Astrocyte (in vitro differentiated cells and primary cell): ENCODE measurements around the gene OSBPL9. TPM values are rescaled to one million over a fixed set of nuclear protein-coding genes. Genes with fewer than 3 reads are reported as not detected.

Experiments used
- DNase-seq: peaks from one replicate; pipeline ENCODE4 v3.0.0-alpha.2; 2010; ENCODE audit warnings: low read depth
- FAIRE-seq: peaks from 2 replicates; lab custom pipeline; 2011; peaks lifted over from hg19 to GRCh38; lab: Jason Lieb, UNC
- H2AFZ ChIP-seq: 2 replicates; pipeline ENCODE4 v1.6.0; 2012; ENCODE audit warnings: low read depth, low read length, inconsistent platforms
- H3K27ac ChIP-seq: 2 replicates; pipeline ENCODE4 v1.5.1; 2011; ENCODE audit warnings: low read depth, low read length, inconsistent platforms
- H3K27me3 ChIP-seq: 2 replicates; pipeline ENCODE4 v1.6.0; 2011; ENCODE audit warnings: low read length, inconsistent platforms; ENCODE audit not compliant: insufficient read depth
- H3K36me3 ChIP-seq: 2 replicates; pipeline ENCODE4 v1.5.1; 2011; ENCODE audit warnings: low read length, inconsistent platforms; ENCODE audit not compliant: insufficient read depth
- H3K4me1 ChIP-seq: 2 replicates; pipeline ENCODE4 v1.5.1; 2011; ENCODE audit warnings: low read length, inconsistent platforms; ENCODE audit not compliant: insufficient read depth
- H3K4me2 ChIP-seq: 2 replicates; pipeline ENCODE4 v1.6.0; 2012; ENCODE audit warnings: low read length, inconsistent platforms
- H3K4me3 ChIP-seq: 2 replicates; pipeline ENCODE4 v1.5.1; 2011; ENCODE audit warnings: low read depth, mild to moderate bottlenecking, low read length, inconsistent platforms; ENCODE audit not compliant: insufficient read depth
- H3K79me2 ChIP-seq: 2 replicates; pipeline ENCODE4 v1.6.0; 2012; ENCODE audit warnings: mild to moderate bottlenecking, low read length, inconsistent platforms; ENCODE audit not compliant: insufficient read depth
- H3K9ac ChIP-seq: 2 replicates; pipeline ENCODE4 v1.6.0; 2012; ENCODE audit warnings: mild to moderate bottlenecking, low read length, inconsistent platforms
- H3K9me3 ChIP-seq: 2 replicates; pipeline ENCODE4 v1.5.1; 2012; ENCODE audit warnings: low read depth, mild to moderate bottlenecking, low read length, inconsistent platforms; ENCODE audit not compliant: insufficient read depth
- H4K20me1 ChIP-seq: 2 replicates; pipeline ENCODE4 v1.6.0; 2012; ENCODE audit warnings: low read length, inconsistent platforms; ENCODE audit not compliant: insufficient read depth
- H3K27ac Mint-ChIP-seq: one replicate; pipeline ENCODE4 v1.8.0; 2021; ENCODE audit warnings: mild to moderate bottlenecking, mixed read lengths; ENCODE audit not compliant: unreplicated experiment
- H3K27me3 Mint-ChIP-seq: one replicate; pipeline ENCODE4 v1.8.0; 2021; ENCODE audit warnings: low read depth, mixed read lengths; ENCODE audit not compliant: unreplicated experiment
- H3K36me3 Mint-ChIP-seq: one replicate; pipeline ENCODE4 v1.8.0; 2021; ENCODE audit warnings: low read depth, mixed read lengths; ENCODE audit not compliant: unreplicated experiment
- H3K4me1 Mint-ChIP-seq: one replicate; pipeline ENCODE4 v1.8.0; 2021; ENCODE audit warnings: low read depth, mixed read lengths; ENCODE audit not compliant: unreplicated experiment
- H3K4me3 Mint-ChIP-seq: one replicate; pipeline ENCODE4 v1.8.0; 2021; ENCODE audit warnings: mild to moderate bottlenecking, moderate library complexity, mixed read lengths; ENCODE audit not compliant: unreplicated experiment
- H3K9me3 Mint-ChIP-seq: one replicate; pipeline ENCODE4 v1.8.0; 2021; ENCODE audit warnings: mild to moderate bottlenecking, mixed read lengths; ENCODE audit not compliant: unreplicated experiment
- EZH2 ChIP-seq: IDR thresholded peaks from 2 replicates; pipeline ENCODE4 v1.6.1; 2012; ENCODE audit warnings: mild to moderate bottlenecking, low read length, inconsistent platforms; ENCODE audit not compliant: insufficient read depth
- total RNA-seq: library from RNA; stranded (reverse); gene quantifications from 2 replicates; pipeline ENCODE4 v1.2.1, GENCODE V29; 2021
- TF ChIP-seq, protein P1 (sequence below): IDR thresholded peaks from 2 replicates; pipeline ENCODE4 v1.5.1; 2011; ENCODE audit warnings: low read depth, mild to moderate bottlenecking, inconsistent platforms, low read length, moderate library complexity; ENCODE audit not compliant: insufficient read depth

OSBPL9 gene
- total RNA-seq, 1 donor from 2014 or later, result 117 TPM

DNA sequence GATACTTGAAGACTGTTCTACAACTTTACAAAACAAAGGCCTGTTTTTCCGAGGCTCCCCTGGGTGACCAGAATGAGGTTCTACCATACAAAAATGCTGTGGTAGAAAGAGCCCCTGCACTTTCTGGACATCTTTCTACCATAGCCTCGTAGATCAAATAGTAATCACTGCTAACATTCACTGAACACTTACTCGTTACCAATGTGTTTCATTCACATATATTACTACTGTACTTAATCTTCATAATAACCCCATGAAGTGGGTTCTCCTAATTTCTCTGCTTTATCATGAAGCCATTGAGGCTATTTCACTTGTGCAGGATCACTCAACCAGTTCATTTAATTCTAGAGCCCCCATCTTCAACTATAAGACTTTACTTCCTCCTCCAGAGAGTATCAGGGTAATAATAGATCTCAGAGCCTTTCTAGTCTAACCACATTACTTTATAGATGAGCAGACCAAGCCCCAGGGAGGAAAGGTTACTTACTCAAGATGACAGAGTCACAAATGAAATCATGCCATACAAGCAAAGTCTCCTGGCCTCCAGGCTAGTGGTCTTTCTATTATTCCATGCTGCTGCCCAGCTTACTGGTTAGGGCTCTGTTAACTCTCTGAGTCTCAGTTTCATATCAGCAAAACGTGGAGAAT, 46.7 kb upstream of the OSBPL9 start:
- H3K9ac ChIP-seq, result no peak overlapping the region
- H3K27ac ChIP-seq, result peak overlapping the region; percentile 33
- FAIRE-seq (no peak), DNase-seq (no peak)
- no peaks in the 10 kb centered on the region for H3K9me3 ChIP-seq
- H3K27me3 ChIP-seq, result no peaks in the 10 kb centered on the region
- Mint-ChIP-seq H3K9me3 (no peaks in the 10 kb centered on the region), H3K36me3 (no peaks in the 10 kb centered on the region), H3K4me1 (peaks cover 37% of the 10 kb centered on the region), H3K4me3 (no peak overlapping the region), H3K27me3 (no peaks in the 10 kb centered on the region), H3K27ac (peak overlapping the region; percentile 66)
- H3K79me2 ChIP-seq, result no peaks in the 10 kb centered on the region
- peaks cover 29% of the 10 kb centered on the region for H3K4me1 ChIP-seq
- H3K4me3 ChIP-seq, result no peak overlapping the region
- no peaks in the 10 kb centered on the region for H4K20me1 ChIP-seq
- H3K4me2 ChIP-seq, result peak overlapping the region; percentile 54
- TF ChIP-seq EZH2, result no peak
- no peak overlapping the region for H2AFZ ChIP-seq
- no peaks in the 10 kb centered on the region for H3K36me3 ChIP-seq

DNA sequence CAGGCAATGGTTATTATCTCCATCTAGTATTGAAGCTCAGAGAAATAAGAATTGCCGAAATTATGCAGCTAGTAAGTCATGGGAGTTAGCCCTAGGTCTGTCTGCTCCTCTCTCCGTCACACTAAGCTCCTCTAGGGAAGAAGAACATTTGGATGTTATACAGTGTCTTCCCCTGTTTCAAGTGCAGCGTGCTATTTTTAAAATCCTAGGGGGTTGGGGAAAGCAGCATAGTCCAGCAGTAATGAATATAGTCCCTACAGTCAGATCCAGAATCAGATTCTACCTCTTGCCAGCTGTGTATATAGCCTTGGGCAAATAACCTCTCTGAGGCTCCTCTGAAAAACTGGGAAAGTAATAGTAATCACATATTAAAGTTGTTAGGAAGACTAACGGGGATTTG, 44.5 kb upstream of the OSBPL9 start:
- peaks cover 29% of the 10 kb centered on the region for H3K4me1 ChIP-seq
- H3K4me2 ChIP-seq, result no peak overlapping the region
- Mint-ChIP-seq H3K4me1 (peaks cover 39% of the 10 kb centered on the region), H3K4me3 (no peak overlapping the region), H3K9me3 (no peaks in the 10 kb centered on the region), H3K27me3 (no peaks in the 10 kb centered on the region), H3K36me3 (no peaks in the 10 kb centered on the region), H3K27ac (no peak overlapping the region)
- no peak overlapping the region for H3K27ac ChIP-seq
- no peaks in the 10 kb centered on the region for H3K27me3 ChIP-seq
- FAIRE-seq (no peak), DNase-seq (no peak)
- no peaks in the 10 kb centered on the region for H4K20me1 ChIP-seq
- H3K4me3 ChIP-seq, result no peak overlapping the region
- H3K9ac ChIP-seq, result no peak overlapping the region
- no peaks in the 10 kb centered on the region for H3K9me3 ChIP-seq
- no peaks in the 10 kb centered on the region for H3K79me2 ChIP-seq
- H2AFZ ChIP-seq, result no peak overlapping the region
- no peaks in the 10 kb centered on the region for H3K36me3 ChIP-seq
- TF ChIP-seq, protein P1, sequence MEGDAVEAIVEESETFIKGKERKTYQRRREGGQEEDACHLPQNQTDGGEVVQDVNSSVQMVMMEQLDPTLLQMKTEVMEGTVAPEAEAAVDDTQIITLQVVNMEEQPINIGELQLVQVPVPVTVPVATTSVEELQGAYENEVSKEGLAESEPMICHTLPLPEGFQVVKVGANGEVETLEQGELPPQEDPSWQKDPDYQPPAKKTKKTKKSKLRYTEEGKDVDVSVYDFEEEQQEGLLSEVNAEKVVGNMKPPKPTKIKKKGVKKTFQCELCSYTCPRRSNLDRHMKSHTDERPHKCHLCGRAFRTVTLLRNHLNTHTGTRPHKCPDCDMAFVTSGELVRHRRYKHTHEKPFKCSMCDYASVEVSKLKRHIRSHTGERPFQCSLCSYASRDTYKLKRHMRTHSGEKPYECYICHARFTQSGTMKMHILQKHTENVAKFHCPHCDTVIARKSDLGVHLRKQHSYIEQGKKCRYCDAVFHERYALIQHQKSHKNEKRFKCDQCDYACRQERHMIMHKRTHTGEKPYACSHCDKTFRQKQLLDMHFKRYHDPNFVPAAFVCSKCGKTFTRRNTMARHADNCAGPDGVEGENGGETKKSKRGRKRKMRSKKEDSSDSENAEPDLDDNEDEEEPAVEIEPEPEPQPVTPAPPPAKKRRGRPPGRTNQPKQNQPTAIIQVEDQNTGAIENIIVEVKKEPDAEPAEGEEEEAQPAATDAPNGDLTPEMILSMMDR, result no peak
- no peak for TF ChIP-seq EZH2

DNA sequence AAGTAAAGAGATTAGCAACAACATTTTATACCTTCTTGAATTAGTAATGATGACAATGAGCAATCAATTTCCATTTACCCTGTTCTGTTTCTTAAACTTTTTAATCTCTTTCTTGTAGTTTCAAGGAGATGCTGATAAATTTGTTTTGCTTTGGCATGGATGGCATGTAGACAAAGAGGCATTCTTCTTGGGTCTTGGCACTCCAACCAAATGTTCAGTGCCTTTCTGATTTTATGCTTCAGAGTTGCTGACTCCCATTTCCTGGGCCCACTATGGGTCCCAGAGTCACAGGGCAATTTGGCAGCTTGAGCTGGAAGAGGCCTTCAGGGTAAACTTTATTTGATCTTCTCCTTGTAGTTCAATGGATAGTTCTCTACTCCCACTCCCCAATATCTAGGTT, 42.1 kb upstream of the OSBPL9 start:
- H3K36me3 ChIP-seq, result no peaks in the 10 kb centered on the region
- H4K20me1 ChIP-seq, result no peaks in the 10 kb centered on the region
- Mint-ChIP-seq H3K4me3 (no peak overlapping the region), H3K9me3 (no peaks in the 10 kb centered on the region), H3K27ac (no peak overlapping the region), H3K27me3 (no peaks in the 10 kb centered on the region), H3K36me3 (no peaks in the 10 kb centered on the region), H3K4me1 (peaks cover 22% of the 10 kb centered on the region)
- H2AFZ ChIP-seq, result no peak overlapping the region
- H3K79me2 ChIP-seq, result no peaks in the 10 kb centered on the region
- TF ChIP-seq, protein P1, result no peak
- TF ChIP-seq EZH2, result no peak
- H3K9ac ChIP-seq, result no peak overlapping the region
- DNase-seq (no peak), FAIRE-seq (no peak)
- no peaks in the 10 kb centered on the region for H3K27me3 ChIP-seq
- H3K4me2 ChIP-seq, result no peak overlapping the region
- H3K4me1 ChIP-seq, result peaks cover 8% of the 10 kb centered on the region
- no peaks in the 10 kb centered on the region for H3K9me3 ChIP-seq
- H3K27ac ChIP-seq, result no peak overlapping the region
- H3K4me3 ChIP-seq, result no peak overlapping the region
